ENCODE results near the gene NCKAP5L. TPM values are rescaled to one million over a fixed set of nuclear protein-coding genes. Genes with fewer than 3 reads are reported as not detected.

NCKAP5L gene
- total and polyA plus RNA-seq, 2 experiments from 2014 or later, result 10.2 to 37.0 TPM

DNA sequence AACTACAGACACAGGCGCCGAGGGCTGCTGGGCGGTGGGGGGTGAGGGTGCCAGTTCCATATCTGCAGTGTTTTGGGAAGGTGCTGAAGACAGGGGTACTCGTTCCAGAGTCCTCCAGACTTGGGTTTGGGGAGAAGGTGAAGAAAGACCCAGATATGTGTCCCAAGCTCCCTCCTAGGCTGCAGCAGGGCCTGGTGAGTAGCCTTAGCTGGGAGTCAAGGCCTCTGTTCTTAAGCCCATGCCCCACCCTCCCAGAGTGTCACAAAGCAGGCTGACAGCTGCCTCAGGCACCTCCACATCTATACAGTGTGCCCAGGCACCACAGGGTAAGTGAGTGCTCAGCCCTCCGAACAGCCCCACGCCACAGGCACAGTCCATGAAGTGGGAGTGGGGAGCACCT is 4.3 kb downstream of the NCKAP5L start:
- DNase-seq (ENCODE audit: low spot score) (no peak), ATAC-seq (no peak)
- Histone ChIP-seq H4K20me1 (replicated peaks; ENCODE audit: insufficient read depth) (peaks cover 12% of the 10 kb centered on the region), H3K4me2 (no peak overlapping the region), H3K36me3 (ENCODE audit: insufficient read depth) (no peaks in the 10 kb centered on the region), H2AFZ (no peak overlapping the region), H3K27ac (ENCODE audit: low read depth) (no peak overlapping the region), H3F3A (replicated peaks; ENCODE audit: low read depth) (0 out of 2 replicates have a peak, but pooled peaks cover 6% of the 10 kb centered on the region), H3K9me2 (ENCODE audit: insufficient read depth) (no peaks in the 10 kb centered on the region), H3K4me3 (no peak overlapping the region), H3K4me1 (ENCODE audit: insufficient read depth) (peaks cover 41% of the 10 kb centered on the region), H3K79me2 (replicated peaks; ENCODE audit: insufficient read depth) (peaks cover 85% of the 10 kb centered on the region), H3K27me3 (ENCODE audit: insufficient read depth) (no peaks in the 10 kb centered on the region)
- no peak for TF ChIP-seq EZH2phosphoT487 (IDR thresholded peaks at IDR 0.05; ENCODE audit: unreplicated experiment)
- TF ChIP-seq, protein P1, sequence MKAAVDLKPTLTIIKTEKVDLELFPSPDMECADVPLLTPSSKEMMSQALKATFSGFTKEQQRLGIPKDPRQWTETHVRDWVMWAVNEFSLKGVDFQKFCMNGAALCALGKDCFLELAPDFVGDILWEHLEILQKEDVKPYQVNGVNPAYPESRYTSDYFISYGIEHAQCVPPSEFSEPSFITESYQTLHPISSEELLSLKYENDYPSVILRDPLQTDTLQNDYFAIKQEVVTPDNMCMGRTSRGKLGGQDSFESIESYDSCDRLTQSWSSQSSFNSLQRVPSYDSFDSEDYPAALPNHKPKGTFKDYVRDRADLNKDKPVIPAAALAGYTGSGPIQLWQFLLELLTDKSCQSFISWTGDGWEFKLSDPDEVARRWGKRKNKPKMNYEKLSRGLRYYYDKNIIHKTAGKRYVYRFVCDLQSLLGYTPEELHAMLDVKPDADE (IDR thresholded peaks at IDR 0.05), result no peak
- no peak for TF ChIP-seq CREB1 (CRISPR knock-in tag; IDR thresholded peaks at IDR 0.05; ENCODE audit: low read depth)
- TF ChIP-seq, protein P2, sequence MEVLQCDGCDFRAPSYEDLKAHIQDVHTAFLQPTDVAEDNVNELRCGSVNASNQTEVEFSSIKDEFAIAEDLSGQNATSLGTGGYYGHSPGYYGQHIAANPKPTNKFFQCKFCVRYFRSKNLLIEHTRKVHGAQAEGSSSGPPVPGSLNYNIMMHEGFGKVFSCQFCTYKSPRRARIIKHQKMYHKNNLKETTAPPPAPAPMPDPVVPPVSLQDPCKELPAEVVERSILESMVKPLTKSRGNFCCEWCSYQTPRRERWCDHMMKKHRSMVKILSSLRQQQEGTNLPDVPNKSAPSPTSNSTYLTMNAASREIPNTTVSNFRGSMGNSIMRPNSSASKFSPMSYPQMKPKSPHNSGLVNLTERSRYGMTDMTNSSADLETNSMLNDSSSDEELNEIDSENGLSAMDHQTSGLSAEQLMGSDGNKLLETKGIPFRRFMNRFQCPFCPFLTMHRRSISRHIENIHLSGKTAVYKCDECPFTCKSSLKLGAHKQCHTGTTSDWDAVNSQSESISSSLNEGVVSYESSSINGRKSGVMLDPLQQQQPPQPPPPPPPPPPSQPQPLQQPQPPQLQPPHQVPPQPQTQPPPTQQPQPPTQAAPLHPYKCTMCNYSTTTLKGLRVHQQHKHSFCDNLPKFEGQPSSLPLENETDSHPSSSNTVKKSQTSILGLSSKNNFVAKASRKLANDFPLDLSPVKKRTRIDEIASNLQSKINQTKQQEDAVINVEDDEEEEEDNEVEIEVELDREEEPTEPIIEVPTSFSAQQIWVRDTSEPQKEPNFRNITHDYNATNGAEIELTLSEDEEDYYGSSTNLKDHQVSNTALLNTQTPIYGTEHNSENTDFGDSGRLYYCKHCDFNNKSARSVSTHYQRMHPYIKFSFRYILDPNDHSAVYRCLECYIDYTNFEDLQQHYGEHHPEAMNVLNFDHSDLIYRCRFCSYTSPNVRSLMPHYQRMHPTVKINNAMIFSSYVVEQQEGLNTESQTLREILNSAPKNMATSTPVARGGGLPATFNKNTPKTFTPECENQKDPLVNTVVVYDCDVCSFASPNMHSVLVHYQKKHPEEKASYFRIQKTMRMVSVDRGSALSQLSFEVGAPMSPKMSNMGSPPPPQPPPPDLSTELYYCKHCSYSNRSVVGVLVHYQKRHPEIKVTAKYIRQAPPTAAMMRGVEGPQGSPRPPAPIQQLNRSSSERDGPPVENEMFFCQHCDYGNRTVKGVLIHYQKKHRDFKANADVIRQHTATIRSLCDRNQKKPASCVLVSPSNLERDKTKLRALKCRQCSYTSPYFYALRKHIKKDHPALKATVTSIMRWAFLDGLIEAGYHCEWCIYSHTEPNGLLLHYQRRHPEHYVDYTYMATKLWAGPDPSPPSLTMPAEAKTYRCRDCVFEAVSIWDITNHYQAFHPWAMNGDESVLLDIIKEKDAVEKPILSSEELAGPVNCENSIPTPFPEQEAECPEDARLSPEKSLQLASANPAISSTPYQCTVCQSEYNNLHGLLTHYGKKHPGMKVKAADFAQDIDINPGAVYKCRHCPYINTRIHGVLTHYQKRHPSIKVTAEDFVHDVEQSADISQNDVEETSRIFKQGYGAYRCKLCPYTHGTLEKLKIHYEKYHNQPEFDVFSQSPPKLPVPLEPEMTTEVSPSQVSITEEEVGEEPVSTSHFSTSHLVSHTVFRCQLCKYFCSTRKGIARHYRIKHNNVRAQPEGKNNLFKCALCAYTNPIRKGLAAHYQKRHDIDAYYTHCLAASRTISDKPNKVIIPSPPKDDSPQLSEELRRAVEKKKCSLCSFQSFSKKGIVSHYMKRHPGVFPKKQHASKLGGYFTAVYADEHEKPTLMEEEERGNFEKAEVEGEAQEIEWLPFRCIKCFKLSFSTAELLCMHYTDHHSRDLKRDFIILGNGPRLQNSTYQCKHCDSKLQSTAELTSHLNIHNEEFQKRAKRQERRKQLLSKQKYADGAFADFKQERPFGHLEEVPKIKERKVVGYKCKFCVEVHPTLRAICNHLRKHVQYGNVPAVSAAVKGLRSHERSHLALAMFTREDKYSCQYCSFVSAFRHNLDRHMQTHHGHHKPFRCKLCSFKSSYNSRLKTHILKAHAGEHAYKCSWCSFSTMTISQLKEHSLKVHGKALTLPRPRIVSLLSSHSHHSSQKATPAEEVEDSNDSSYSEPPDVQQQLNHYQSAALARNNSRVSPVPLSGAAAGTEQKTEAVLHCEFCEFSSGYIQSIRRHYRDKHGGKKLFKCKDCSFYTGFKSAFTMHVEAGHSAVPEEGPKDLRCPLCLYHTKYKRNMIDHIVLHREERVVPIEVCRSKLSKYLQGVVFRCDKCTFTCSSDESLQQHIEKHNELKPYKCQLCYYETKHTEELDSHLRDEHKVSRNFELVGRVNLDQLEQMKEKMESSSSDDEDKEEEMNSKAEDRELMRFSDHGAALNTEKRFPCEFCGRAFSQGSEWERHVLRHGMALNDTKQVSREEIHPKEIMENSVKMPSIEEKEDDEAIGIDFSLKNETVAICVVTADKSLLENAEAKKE (CRISPR knock-in tag; IDR thresholded peaks at IDR 0.05), result no peak
- Mint-ChIP-seq H3K4me1 (peaks cover 60% of the 10 kb centered on the region), H3K36me3 (ENCODE audit: low read depth) (peaks cover 7% of the 10 kb centered on the region), H3K27ac (no peak overlapping the region), H3K9me3 (no peaks in the 10 kb centered on the region), H3K4me3 (no peak overlapping the region), H3K27me3 (ENCODE audit: insufficient read depth, low read depth, poor library complexity) (peaks cover 15% of the 10 kb centered on the region)

DNA sequence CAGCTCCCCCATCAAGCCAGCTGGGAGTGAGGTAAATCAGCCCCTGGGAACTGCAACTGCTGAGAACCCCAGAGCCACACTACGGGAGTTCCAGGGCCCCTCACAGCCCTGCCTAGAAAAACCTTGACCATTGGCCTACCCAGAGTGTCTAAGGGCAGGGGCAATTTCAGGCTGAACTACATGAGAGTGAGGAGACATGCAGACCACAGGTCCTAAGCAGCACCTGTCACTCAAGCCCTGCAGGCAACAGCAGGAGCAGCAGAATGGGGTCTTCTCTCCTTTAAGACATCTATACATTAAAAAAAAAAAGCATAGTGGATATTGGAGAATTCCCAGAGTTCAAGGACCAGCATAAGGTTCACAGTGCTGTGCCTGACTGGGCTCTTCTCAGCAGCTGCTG is 4.9 kb downstream of the NCKAP5L start:
- H3K27ac Mint-ChIP-seq, result no peak overlapping the region
- H3K27me3 Mint-ChIP-seq (ENCODE audit: insufficient read depth, low read depth, poor library complexity), result peaks cover 11% of the 10 kb centered on the region
- H3K4me3 Mint-ChIP-seq, result no peak overlapping the region
- Histone ChIP-seq H3K4me3 (no peak overlapping the region), H2AFZ (no peak overlapping the region), H3K79me2 (replicated peaks; ENCODE audit: insufficient read depth) (peaks cover 85% of the 10 kb centered on the region), H3F3A (replicated peaks; ENCODE audit: low read depth) (0 out of 2 replicates have a peak, but pooled peaks cover 6% of the 10 kb centered on the region), H3K36me3 (ENCODE audit: insufficient read depth) (no peaks in the 10 kb centered on the region), H3K4me1 (ENCODE audit: insufficient read depth) (peaks cover 41% of the 10 kb centered on the region), H3K4me2 (no peak overlapping the region), H4K20me1 (replicated peaks; ENCODE audit: insufficient read depth) (peaks cover 12% of the 10 kb centered on the region), H3K27me3 (ENCODE audit: insufficient read depth) (no peaks in the 10 kb centered on the region), H3K9me2 (ENCODE audit: insufficient read depth) (no peaks in the 10 kb centered on the region), H3K27ac (ENCODE audit: low read depth) (no peak overlapping the region)
- H3K4me1 Mint-ChIP-seq, result peaks cover 58% of the 10 kb centered on the region
- no peaks in the 10 kb centered on the region for H3K9me3 Mint-ChIP-seq
- no peak for ATAC-seq
- peaks cover 7% of the 10 kb centered on the region for H3K36me3 Mint-ChIP-seq (ENCODE audit: low read depth)
- no peak for DNase-seq (ENCODE audit: low spot score)
- TF ChIP-seq CREB1 (CRISPR knock-in tag; IDR thresholded peaks at IDR 0.05; ENCODE audit: low read depth), result no peak
- no peak for TF ChIP-seq ZNF331 (CRISPR knock-in tag; IDR thresholded peaks at IDR 0.05; ENCODE audit: low read depth)
- TF ChIP-seq, protein P1 (IDR thresholded peaks at IDR 0.05), result no peak
- TF ChIP-seq EZH2 (IDR thresholded peaks at IDR 0.05; ENCODE audit: low read depth, unreplicated experiment), result no peak
- no peak for TF ChIP-seq NANOG (IDR thresholded peaks at IDR 0.05; ENCODE audit: borderline replicate concordance)
- TF ChIP-seq JUNB (IDR thresholded peaks at IDR 0.05; ENCODE audit: unreplicated experiment), result no peak
- TF ChIP-seq, protein P3, sequence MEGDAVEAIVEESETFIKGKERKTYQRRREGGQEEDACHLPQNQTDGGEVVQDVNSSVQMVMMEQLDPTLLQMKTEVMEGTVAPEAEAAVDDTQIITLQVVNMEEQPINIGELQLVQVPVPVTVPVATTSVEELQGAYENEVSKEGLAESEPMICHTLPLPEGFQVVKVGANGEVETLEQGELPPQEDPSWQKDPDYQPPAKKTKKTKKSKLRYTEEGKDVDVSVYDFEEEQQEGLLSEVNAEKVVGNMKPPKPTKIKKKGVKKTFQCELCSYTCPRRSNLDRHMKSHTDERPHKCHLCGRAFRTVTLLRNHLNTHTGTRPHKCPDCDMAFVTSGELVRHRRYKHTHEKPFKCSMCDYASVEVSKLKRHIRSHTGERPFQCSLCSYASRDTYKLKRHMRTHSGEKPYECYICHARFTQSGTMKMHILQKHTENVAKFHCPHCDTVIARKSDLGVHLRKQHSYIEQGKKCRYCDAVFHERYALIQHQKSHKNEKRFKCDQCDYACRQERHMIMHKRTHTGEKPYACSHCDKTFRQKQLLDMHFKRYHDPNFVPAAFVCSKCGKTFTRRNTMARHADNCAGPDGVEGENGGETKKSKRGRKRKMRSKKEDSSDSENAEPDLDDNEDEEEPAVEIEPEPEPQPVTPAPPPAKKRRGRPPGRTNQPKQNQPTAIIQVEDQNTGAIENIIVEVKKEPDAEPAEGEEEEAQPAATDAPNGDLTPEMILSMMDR (conservative IDR thresholded peaks at IDR 0.05; ENCODE audit: low read depth in 2 of 2), result no peak
- no peak for TF ChIP-seq ZNF114 (CRISPR knock-in tag; IDR thresholded peaks at IDR 0.05)

All from GM23338 (cell line).